ENCODE results near the gene HLCS. TPM values are rescaled to one million over a fixed set of nuclear protein-coding genes. Genes with fewer than 3 reads are reported as not detected.
A peak's percentile ranks its signal among the peaks of the same experiment; 100 is the strongest.

Gene HLCS
- total RNA-seq, 1 donor from 2014 or later = 15.9 TPM

DNA sequence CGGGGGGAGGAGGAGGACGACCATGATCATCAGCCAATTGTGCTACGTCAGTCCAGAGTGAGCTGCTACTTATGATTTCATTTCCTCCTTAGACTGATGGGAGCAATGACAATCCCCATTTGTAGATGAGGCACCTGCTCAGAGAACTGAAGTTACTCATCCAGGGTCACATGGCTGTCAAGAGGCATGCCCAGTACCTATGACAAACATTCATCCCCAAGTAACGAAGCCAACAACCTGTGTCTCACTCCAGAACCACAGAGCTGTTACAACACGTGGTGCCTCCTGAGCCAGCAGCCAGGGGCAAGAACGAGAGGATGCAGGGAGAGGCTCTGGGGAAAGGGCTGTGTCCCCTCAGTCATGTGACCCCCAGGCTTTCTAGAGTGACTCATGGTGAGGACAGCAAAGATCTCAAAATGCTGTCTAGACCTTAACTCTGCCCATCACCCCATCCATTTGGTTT lies 173.9 kb downstream of the HLCS start:
- peaks cover 11% of the 10 kb centered on the region for H3K27me3 Mint-ChIP-seq (ENCODE audit: unreplicated experiment)

DNA sequence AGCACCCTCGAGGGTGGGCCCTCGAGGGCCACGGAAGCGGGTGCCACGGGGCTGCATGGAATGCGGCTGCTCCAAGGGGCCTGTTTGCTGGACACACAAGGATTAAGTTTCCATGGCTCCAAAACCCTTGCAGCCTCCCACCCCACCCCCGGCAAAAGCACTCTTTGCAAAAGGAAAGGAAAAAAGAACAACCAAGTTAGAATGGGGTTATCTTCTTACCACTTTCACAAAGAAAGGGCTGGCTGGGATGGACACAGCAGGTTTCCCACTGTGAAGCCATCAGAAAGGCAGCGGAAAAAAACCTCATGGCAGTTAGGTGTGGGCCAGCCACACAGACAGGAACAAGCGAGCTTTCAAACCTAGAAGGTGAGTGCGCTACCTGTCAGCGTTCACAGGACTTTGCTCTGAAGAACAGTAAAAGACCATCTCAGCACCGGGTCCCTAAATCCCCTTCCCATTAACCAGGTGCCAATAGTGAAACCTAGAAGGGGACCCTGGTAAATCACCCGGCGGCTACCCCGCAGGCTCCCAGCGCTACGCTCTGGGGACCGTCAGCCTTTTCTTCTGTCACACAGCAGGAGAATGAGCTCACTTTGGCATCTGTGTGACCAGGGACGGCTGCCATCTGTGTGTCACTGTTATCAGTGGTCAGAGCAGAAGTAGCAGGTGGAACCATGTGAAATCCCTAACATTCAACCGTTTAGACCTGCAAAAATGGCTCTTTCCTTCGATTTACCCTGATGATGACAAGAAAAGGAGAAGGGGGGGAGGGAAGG lies 174.6 kb downstream of the HLCS start:
- TF ChIP-seq, protein P1, sequence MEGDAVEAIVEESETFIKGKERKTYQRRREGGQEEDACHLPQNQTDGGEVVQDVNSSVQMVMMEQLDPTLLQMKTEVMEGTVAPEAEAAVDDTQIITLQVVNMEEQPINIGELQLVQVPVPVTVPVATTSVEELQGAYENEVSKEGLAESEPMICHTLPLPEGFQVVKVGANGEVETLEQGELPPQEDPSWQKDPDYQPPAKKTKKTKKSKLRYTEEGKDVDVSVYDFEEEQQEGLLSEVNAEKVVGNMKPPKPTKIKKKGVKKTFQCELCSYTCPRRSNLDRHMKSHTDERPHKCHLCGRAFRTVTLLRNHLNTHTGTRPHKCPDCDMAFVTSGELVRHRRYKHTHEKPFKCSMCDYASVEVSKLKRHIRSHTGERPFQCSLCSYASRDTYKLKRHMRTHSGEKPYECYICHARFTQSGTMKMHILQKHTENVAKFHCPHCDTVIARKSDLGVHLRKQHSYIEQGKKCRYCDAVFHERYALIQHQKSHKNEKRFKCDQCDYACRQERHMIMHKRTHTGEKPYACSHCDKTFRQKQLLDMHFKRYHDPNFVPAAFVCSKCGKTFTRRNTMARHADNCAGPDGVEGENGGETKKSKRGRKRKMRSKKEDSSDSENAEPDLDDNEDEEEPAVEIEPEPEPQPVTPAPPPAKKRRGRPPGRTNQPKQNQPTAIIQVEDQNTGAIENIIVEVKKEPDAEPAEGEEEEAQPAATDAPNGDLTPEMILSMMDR (IDR thresholded peaks at IDR 0.05; ENCODE audit: partially characterized antibody, unreplicated experiment) = no peak
- Mint-ChIP-seq H3K9me3 (ENCODE audit: unreplicated experiment) (peaks cover 5% of the 10 kb centered on the region), H3K4me1 (ENCODE audit: low read depth, unreplicated experiment) (peaks cover 32% of the 10 kb centered on the region), H3K4me3 (ENCODE audit: unreplicated experiment) (no peak overlapping the region), H3K36me3 (ENCODE audit: unreplicated experiment) (no peaks in the 10 kb centered on the region), H3K27me3 (ENCODE audit: unreplicated experiment) (peaks cover 11% of the 10 kb centered on the region), H3K27ac (ENCODE audit: unreplicated experiment) (peak overlapping the region; percentile 89)
- DNase-seq = peak; percentile 70

More for the DNA sequence above, 173.9 kb downstream of the HLCS start:
- TF ChIP-seq, protein P1 (IDR thresholded peaks at IDR 0.05; ENCODE audit: partially characterized antibody, unreplicated experiment) = no peak
- H3K4me1 Mint-ChIP-seq (ENCODE audit: low read depth, unreplicated experiment) = peaks cover 32% of the 10 kb centered on the region
- H3K27ac Mint-ChIP-seq (ENCODE audit: unreplicated experiment) = peak overlapping the region; percentile 89
- H3K36me3 Mint-ChIP-seq (ENCODE audit: unreplicated experiment) = peaks cover 2% of the 10 kb centered on the region
- DNase-seq = peak; percentile 34
- H3K4me3 Mint-ChIP-seq (ENCODE audit: unreplicated experiment) = no peak overlapping the region
- peaks cover 7% of the 10 kb centered on the region for H3K9me3 Mint-ChIP-seq (ENCODE audit: unreplicated experiment)

DNA sequence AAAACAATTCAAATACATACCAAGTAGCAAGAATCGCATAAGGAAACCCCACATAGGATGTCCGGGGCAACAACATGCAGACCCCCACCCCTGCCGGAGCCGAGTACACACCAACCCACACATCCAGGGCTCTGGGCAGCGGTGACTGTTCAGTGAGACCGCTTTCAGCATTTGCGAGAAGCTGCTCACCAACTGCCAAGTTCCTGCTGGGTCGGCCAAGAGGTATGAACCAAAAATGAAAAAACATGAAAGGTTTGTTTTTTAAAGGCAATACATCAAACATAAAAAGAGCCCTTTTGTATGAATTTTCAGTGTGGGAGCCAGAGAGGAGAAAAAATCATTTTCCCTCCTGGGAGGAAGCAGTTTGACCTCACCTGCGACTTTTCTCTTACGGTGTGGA lies 175.3 kb downstream of the HLCS start:
- Mint-ChIP-seq H3K27me3 (ENCODE audit: unreplicated experiment) (peaks cover 11% of the 10 kb centered on the region), H3K36me3 (ENCODE audit: unreplicated experiment) (no peaks in the 10 kb centered on the region), H3K27ac (ENCODE audit: unreplicated experiment) (peak overlapping the region; percentile 89), H3K4me1 (ENCODE audit: low read depth, unreplicated experiment) (peaks cover 32% of the 10 kb centered on the region), H3K9me3 (ENCODE audit: unreplicated experiment) (peaks cover 5% of the 10 kb centered on the region), H3K4me3 (ENCODE audit: unreplicated experiment) (no peak overlapping the region)
- no peak for DNase-seq
- TF ChIP-seq, protein P1 (IDR thresholded peaks at IDR 0.05; ENCODE audit: partially characterized antibody, unreplicated experiment) = no peak

DNA sequence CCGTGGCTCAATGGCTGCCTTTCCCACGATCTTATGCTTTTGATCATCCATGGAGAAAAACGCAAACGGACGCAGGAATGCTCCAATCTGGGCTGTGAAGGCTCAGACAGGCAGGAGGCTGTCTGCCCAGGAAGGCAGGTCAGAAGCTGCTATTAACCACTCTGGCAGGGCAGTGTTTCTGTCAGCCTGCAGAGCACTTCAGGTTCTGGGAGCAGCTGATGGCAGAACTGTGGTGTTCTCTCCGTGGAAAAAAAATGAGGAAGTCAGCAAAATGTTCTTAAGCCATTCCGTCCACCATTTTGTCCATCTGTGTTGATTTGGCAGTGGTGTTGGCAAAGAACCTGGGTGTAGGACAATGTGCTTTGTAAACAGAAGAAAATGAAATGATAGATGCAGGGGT lies 175.9 kb downstream of the HLCS start:
- H3K36me3 Mint-ChIP-seq (ENCODE audit: unreplicated experiment) = no peaks in the 10 kb centered on the region
- H3K27me3 Mint-ChIP-seq (ENCODE audit: unreplicated experiment) = peaks cover 11% of the 10 kb centered on the region
- peaks cover 5% of the 10 kb centered on the region for H3K9me3 Mint-ChIP-seq (ENCODE audit: unreplicated experiment)
- TF ChIP-seq, protein P1 (IDR thresholded peaks at IDR 0.05; ENCODE audit: partially characterized antibody, unreplicated experiment) = no peak
- H3K4me1 Mint-ChIP-seq (ENCODE audit: low read depth, unreplicated experiment) = peaks cover 32% of the 10 kb centered on the region
- no peak for DNase-seq
- peak overlapping the region; percentile 89 for H3K27ac Mint-ChIP-seq (ENCODE audit: unreplicated experiment)
- peak overlapping the region; percentile 1 for H3K4me3 Mint-ChIP-seq (ENCODE audit: unreplicated experiment)

DNA sequence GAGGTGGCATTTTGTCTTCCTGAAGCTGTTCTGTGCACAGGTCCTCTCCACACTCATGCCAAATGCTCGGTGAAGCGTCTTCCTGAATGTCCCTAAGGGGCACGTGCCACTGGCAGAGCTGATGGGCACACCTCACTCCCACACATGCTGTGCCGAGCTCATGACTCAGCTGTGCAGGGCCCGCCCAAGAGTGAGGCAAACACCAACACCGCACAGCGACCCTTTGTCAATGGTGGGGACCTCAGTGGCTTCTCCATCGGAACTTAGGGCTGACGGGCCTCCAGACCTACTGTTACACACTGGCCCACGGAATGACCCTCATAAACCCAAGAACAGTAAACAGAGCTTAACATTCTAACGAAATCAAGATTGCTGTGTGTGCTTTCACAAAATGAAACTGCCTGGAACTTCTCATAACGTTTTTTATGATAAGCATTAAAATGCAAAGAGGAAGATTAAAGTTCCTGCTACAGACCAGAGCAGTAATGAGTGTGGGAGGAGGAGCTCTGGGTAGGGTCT lies 178.3 kb downstream of the HLCS start:
- H3K4me1 Mint-ChIP-seq (ENCODE audit: low read depth, unreplicated experiment) = peaks cover 23% of the 10 kb centered on the region
- H3K4me3 Mint-ChIP-seq (ENCODE audit: unreplicated experiment) = no peak overlapping the region
- H3K9me3 Mint-ChIP-seq (ENCODE audit: unreplicated experiment) = peaks cover 5% of the 10 kb centered on the region
- DNase-seq = no peak
- TF ChIP-seq, protein P1 (IDR thresholded peaks at IDR 0.05; ENCODE audit: partially characterized antibody, unreplicated experiment) = no peak
- peaks cover 13% of the 10 kb centered on the region for H3K27me3 Mint-ChIP-seq (ENCODE audit: unreplicated experiment)
- H3K27ac Mint-ChIP-seq (ENCODE audit: unreplicated experiment) = no peak overlapping the region
- H3K36me3 Mint-ChIP-seq (ENCODE audit: unreplicated experiment) = no peaks in the 10 kb centered on the region
